K562 (cell line): Measurements from ENCODE around the gene CPNE6. TPM values are rescaled to one million over a fixed set of nuclear protein-coding genes. Genes with fewer than 3 reads are reported as not detected.
A peak's percentile ranks its signal among the peaks of the same experiment; 100 is the strongest.

Source experiments
- ATAC-seq: fragments of 200-7000 bp; cut with Tn5 transposase; 3 replicates; pipeline ENCODE4 v1.9.1; 2020; ENCODE audit warnings: moderate library complexity
- BruUV-seq: library from RNA; stranded (reverse); fragments of 400-500 nt; replicated peaks from 2 replicates; lab custom pipeline; 2021; lab: Mats Ljungman, UMichigan
- CTCF ChIA-PET: fragments of 300-600 bp; formaldehyde crosslinking; extraction: SDS; loops from one replicate; lab custom pipeline; 2021; ENCODE audit warnings: low intra/inter-chr PET ratio; lab: Yijun Ruan, JAX
- POLR2A ChIA-PET: fragments of 300-600, 350-650 bp; sonication (Branson Sonifier 250); formaldehyde crosslinking; extraction: SDS; loops from one replicate; lab custom pipeline; 2021; ENCODE audit warnings: antibody characterized with exemption, inconsistent platforms; lab: Yijun Ruan, JAX
- DNase-seq, 4 experiments: peaks; one replicate each; pipeline versions ENCODE4 v3.0.0 to v3.0.0-alpha.2; 2011 to 2018; ENCODE audit warnings: low spot score in 3 of 4, mixed read lengths in 3 of 4; ENCODE audit errors: extremely low read depth in 1 of 4
- FAIRE-seq: peaks from 2 replicates; lab custom pipeline; 2011; peaks lifted over from hg19 to GRCh38; lab: Jason Lieb, UNC
- H2AFZ ChIP-seq: 2 replicates; pipeline ENCODE4 v1.6.0; 2011; ENCODE audit warnings: low read depth, low read length, control low read depth, inconsistent platforms
- H3K27ac ChIP-seq: fragments of 200-600 bp; 3 replicates; pipeline ENCODE4 v1.8.0; 2011; ENCODE audit warnings: low read depth, mild to moderate bottlenecking, control low read depth, inconsistent platforms, low read length, moderate library complexity, mixed read lengths; ENCODE audit errors: extremely low read depth
- H3K27me3 ChIP-seq, 2 experiments: fragments of 300-600 bp in 1 of 2; 2 replicates in 1 of 2; 3 replicates in 1 of 2; pipeline versions ENCODE4 v1.6.0 to v1.8.0; 2011; ENCODE audit warnings: inconsistent platforms in 2 of 2, low read length in 2 of 2, mild to moderate bottlenecking in 1 of 2, mixed read lengths in 1 of 2, moderate library complexity in 1 of 2; ENCODE audit not compliant: control insufficient read depth in 2 of 2, insufficient read depth in 2 of 2
- H3K36me3 ChIP-seq: fragments of 300-600 bp; 3 replicates; pipeline ENCODE4 v1.8.0; 2011; ENCODE audit warnings: mild to moderate bottlenecking, low read length, inconsistent platforms; ENCODE audit not compliant: control insufficient read depth, insufficient read depth
- H3K4me1 ChIP-seq, 2 experiments: fragments of 200-600 bp in 1 of 2; replicated peaks in 1 of 2; 2 replicates in 1 of 2; 3 replicates in 1 of 2; pipeline versions ENCODE4 v1.5.1 to v1.8.0; 2011; ENCODE audit warnings: inconsistent platforms in 2 of 2, low read length in 2 of 2, mild to moderate bottlenecking in 1 of 2, mixed read lengths in 1 of 2, moderate library complexity in 1 of 2; ENCODE audit not compliant: control insufficient read depth in 2 of 2, insufficient read depth in 2 of 2
- H3K4me2 ChIP-seq: 2 replicates; pipeline ENCODE4 v1.6.1; 2011; ENCODE audit warnings: low read length, control low read depth, inconsistent platforms, mixed read lengths; ENCODE audit not compliant: insufficient read depth
- H3K4me3 ChIP-seq: fragments of 200-600 bp; sonication (generic), shearing (Covaris generic); 2 replicates; pipeline ENCODE4 v1.5.1; 2016; ENCODE audit warnings: control low read depth, inconsistent platforms
- H3K79me2 ChIP-seq: fragments of 200-600 bp; 3 replicates; pipeline ENCODE4 v1.8.0; 2011; ENCODE audit warnings: low read length, inconsistent platforms; ENCODE audit not compliant: control insufficient read depth, insufficient read depth
- H3K9ac ChIP-seq, 2 experiments: 2 replicates each; pipeline versions ENCODE4 v1.6.0 to v1.6.1; 2011; ENCODE audit warnings: low read depth in 2 of 2, low read length in 2 of 2, control low read depth in 1 of 2, inconsistent platforms in 1 of 2, mild to moderate bottlenecking in 1 of 2, mixed read lengths in 1 of 2; ENCODE audit not compliant: insufficient read depth in 1 of 2
- H3K9me1 ChIP-seq: one replicate; pipeline ENCODE4 v1.6.0; 2011; ENCODE audit warnings: inconsistent platforms, mild to moderate bottlenecking, low read length, moderate library complexity; ENCODE audit not compliant: control insufficient read depth, insufficient read depth
- H3K9me3 ChIP-seq: replicated peaks from 2 replicates; pipeline ENCODE4 v1.5.1; 2011; ENCODE audit warnings: low read depth, low read length, inconsistent platforms; ENCODE audit not compliant: control insufficient read depth, insufficient read depth
- H4K20me1 ChIP-seq: replicated peaks from 2 replicates; pipeline ENCODE4 v1.6.1; 2011; ENCODE audit warnings: low read length, inconsistent platforms, mixed read lengths; ENCODE audit not compliant: control insufficient read depth, insufficient read depth
- CTCF ChIP-seq, 3 experiments: IDR thresholded peaks in 2 of 3; conservative IDR thresholded peaks in 1 of 3; 2 replicates each; pipeline ENCODE4 v1.5.1; 2011 to 2012; ENCODE audit warnings: low read length in 3 of 3, mild to moderate bottlenecking in 3 of 3, control low read depth in 2 of 3, improper control_type of control experiment in 1 of 3, inconsistent platforms in 1 of 3, low read depth in 1 of 3, mixed read lengths in 1 of 3, moderate library complexity in 1 of 3; ENCODE audit not compliant: insufficient read depth in 2 of 3
- GTF2B ChIP-seq: IDR thresholded peaks from 2 replicates; pipeline ENCODE4 v1.6.1; 2011; ENCODE audit not compliant: insufficient read length; ENCODE audit errors: extremely low read depth
- HMBOX1 ChIP-seq: sonication (generic); IDR thresholded peaks from 2 replicates; pipeline ENCODE4 v1.6.1; 2016
- MBD1 ChIP-seq: fragments of 250-450 bp; sonication (Bioruptor Pico); IDR thresholded peaks from 2 replicates; pipeline ENCODE4 v1.8.0; 2022; ENCODE audit warnings: inconsistent platforms
- MEF2D ChIP-seq: conservative IDR thresholded peaks from 2 replicates; pipeline ENCODE4 v1.6.1; 2016; ENCODE audit warnings: low read depth, missing genetic modification characterization, missing compliant biosample characterization
- MTA2 ChIP-seq: fragments of 450-650 bp; IDR thresholded peaks from 2 replicates; pipeline ENCODE4 v1.6.1; 2016; ENCODE audit warnings: low read depth
- NFIX ChIP-seq: fragments of 250-450 bp; sonication (Bioruptor Pico); IDR thresholded peaks from 2 replicates; pipeline ENCODE4 v1.4.0; 2020; ENCODE audit warnings: low read depth, mild to moderate bottlenecking, moderate library complexity
- POLR2G ChIP-seq: fragments of 200-400 bp; formaldehyde crosslinking; IDR thresholded peaks from 2 replicates; pipeline ENCODE4 v1.6.1; 2017; ENCODE audit warnings: low read depth, mild to moderate bottlenecking, antibody characterized with exemption, low read length, moderate library complexity
- ZNF165 ChIP-seq: fragments of 250-450 bp; sonication (Bioruptor Pico); IDR thresholded peaks from 2 replicates; pipeline ENCODE4 v1.4.0; 2020; ENCODE audit warnings: borderline replicate concordance
- ZNF184 ChIP-seq: sonication (generic); formaldehyde crosslinking; IDR thresholded peaks from 2 replicates; pipeline ENCODE4 v1.5.0; 2020; ENCODE audit warnings: missing genetic modification reagents
- ZNF639 ChIP-seq, 2 experiments: fragments of 200-800 bp in 1 of 2; sonication (Bioruptor generic) in 1 of 2; sonication (generic) in 1 of 2; formaldehyde crosslinking in 1 of 2; IDR thresholded peaks in 1 of 2; conservative IDR thresholded peaks in 1 of 2; 2 replicates each; pipeline versions ENCODE4 v1.5.0 to v1.6.1; 2016 to 2020; ENCODE audit warnings: missing compliant biosample characterization in 1 of 2, missing genetic modification characterization in 1 of 2, missing genetic modification reagents in 1 of 2
- WGBS: fragments of 100-300 bp; shearing (Covaris generic); methylation state at CpG from one replicate; pipeline ENCODE4 v1.1.6; 2016; ENCODE audit warnings: low coverage, mixed read lengths; ENCODE audit not compliant: insufficient coverage; ENCODE audit errors: missing lambda C conversion rate; 5-methylcytosine and 5-hydroxymethylcytosine counted together
- in situ Hi-C: fragments of 300-500 bp; cut with MboI; formaldehyde crosslinking; loops from 4 replicates; pipeline ENCODE4 v1.15.0; 2018; ENCODE audit warnings: inconsistent platforms, mixed read lengths
- intact Hi-C: fragments of 100-400 bp; cut with micrococcal nuclease; formaldehyde crosslinking; loops from 2 replicates; pipeline ENCODE4 v1.14.2; 2022
- polyA plus RNA-seq, 8 experiments: library from polyadenylated mRNA; depleted of rRNA in 4 of 8; stranded (reverse) in 5 of 8; unstranded in 3 of 8; fragments of >200 nt; fragmentation: Nextera tagmentation in 2 of 8; fragmentation: Illumina TruSeq in 1 of 8; extraction: Ambion mirVana in 2 of 8; extraction: Trizol in 1 of 8; gene quantifications; 2 replicates each; pipeline versions ENCODE4 v1.2.1 to v1.2.3, GENCODE V29; 2011 to 2014; ENCODE audit warnings: inconsistent platforms in 1 of 8, missing spikeins in 1 of 8
- total RNA-seq, 7 experiments: library from RNA; depleted of rRNA in 6 of 7; stranded (reverse); fragments of >200 nt in 6 of 7; fragmentation: Illumina TruSeq in 2 of 7; extraction: Trizol in 2 of 7; gene quantifications; 2 replicates each; pipeline versions ENCODE4 v1.2.1 to v1.2.3, GENCODE V29; 2011 to 2021; ENCODE audit warnings: low replicate concordance in 1 of 7

The CPNE6 gene
- total and polyA plus RNA-seq, 9 of the 15 experiments (the other 6 are each of a cell fraction or from before 2014, with no cell fraction given) = not detected

GRCh38 chr14:24080888-24081738, 9.8 kb downstream of the CPNE6 start (continued):
- TF ChIP-seq MEF2D (tag) (no peak), HMBOX1 (no peak), GTF2B (no peak), MBD1 (CRISPR knock-in tag) (no peak)

- H3K79me2 ChIP-seq = no peaks in the 10 kb centered on the region
- 11% methylated on average over 10 of the region's 26 CpGs for WGBS
- peak overlapping the region; percentile 81 for H2AFZ ChIP-seq
- CTCF ChIA-PET = interaction anchor here (0.7 kb wide), 1 partner anchor 24 kb away, joined by 5 read pairs; no protein-coding TSS in a partner anchor
- H3K9me1 ChIP-seq = no peaks in the 10 kb centered on the region
- peak overlapping the region; percentile 69 for H3K4me2 ChIP-seq
- no peaks in the 10 kb centered on the region for H3K9me3 ChIP-seq
- BruUV-seq = no TSS peak
- H3K4me1 ChIP-seq = peaks cover 18 to 31% of the 10 kb centered on the region in 2 experiments
- in situ Hi-C loops (no loop called here), intact Hi-C loops (no loop called here)
- POLR2A ChIA-PET = interaction anchor here (1.1 to 5.5 kb wide), 6 partner anchors 8 to 32 kb away, joined by 3 to 40 read pairs (median 5); partner anchors contain the start of genes CPNE6, DCAF11, NRL and PCK2
- H3K36me3 ChIP-seq = no peaks in the 10 kb centered on the region
- peak overlapping the region; percentile 53 to 80; a peak in 3 of 4 replicates for H3K9ac ChIP-seq
- H3K27me3 ChIP-seq = no peaks in the 10 kb centered on the region
- H3K4me3 ChIP-seq = peak overlapping the region; percentile 53
- no peak for FAIRE-seq
- ATAC-seq = no peak
- H4K20me1 ChIP-seq = no peaks in the 10 kb centered on the region
- no peak for DNase-seq
- H3K27ac ChIP-seq = peak overlapping the region; percentile 77
- TF ChIP-seq ZNF639 (CRISPR knock-in tag; conservative IDR thresholded peaks at IDR 0.05 in 1 of 2, IDR thresholded peaks at IDR 0.05 in 1 of 2) = no peak
- TF ChIP-seq MTA2 = no peak
- no peak for TF ChIP-seq POLR2G
- no peak for TF ChIP-seq NFIX (CRISPR knock-in tag)
- TF ChIP-seq ZNF165 (CRISPR knock-in tag) = no peak
- no peak for TF ChIP-seq ZNF184 (CRISPR knock-in tag)
- TF ChIP-seq CTCF (IDR thresholded peaks at IDR 0.05 in 2 of 3, conservative IDR thresholded peaks at IDR 0.05 in 1 of 3; ENCODE audit: insufficient read depth in 2 of 3, low read depth in 1 of 3, low read length in 3 of 3) = no peak
These were observed 10.4 kb downstream of the CPNE6 start for GRCh38 chr14:24081739-24082211.
